Natural killer cell (primary cell): ENCODE data around the gene RERE. TPM values are rescaled to one million over a fixed set of nuclear protein-coding genes. Genes with fewer than 3 reads are reported as not detected.
A peak's percentile ranks its signal among the peaks of the same experiment; 100 is the strongest.
"Not testable (repeated sequence)": the region's sequence is repeated elsewhere in the genome, so short reads cannot be mapped to it uniquely, and the experiment has no call there.

Experiments used
- ATAC-seq, 3 donors: fragments of 150-1000 bp in 2 of 3; fragments of 200-7000 bp in 1 of 3; cut with Tn5 transposase; 1 replicate in 1 of 3; 2 replicates in 2 of 3; pipeline ENCODE4 v1.10.0; 2021; ENCODE audit warnings: mild to moderate bottlenecking in 2 of 3, moderate library complexity in 2 of 3
- DNase-seq, 2 donors: peaks; one replicate each; pipeline versions ENCODE4 v3.0.0 to v3.0.0-alpha.2; 2013 to 2021; ENCODE audit warnings: mixed read lengths in 1 of 2
- H3K27ac ChIP-seq: one replicate; pipeline ENCODE4 v1.5.1; 2013; ENCODE audit warnings: mild to moderate bottlenecking, low read length
- H3K27me3 ChIP-seq: one replicate; pipeline ENCODE4 v1.6.1; 2013; ENCODE audit warnings: low read length; ENCODE audit not compliant: control insufficient read depth, insufficient read depth
- H3K36me3 ChIP-seq: one replicate; pipeline ENCODE4 v1.6.1; 2013; ENCODE audit warnings: low read length; ENCODE audit not compliant: control insufficient read depth, insufficient read depth
- H3K4me1 ChIP-seq: one replicate; pipeline ENCODE4 v1.6.1; 2013; ENCODE audit warnings: low read length; ENCODE audit not compliant: control insufficient read depth, insufficient read depth
- H3K4me3 ChIP-seq: one replicate; pipeline ENCODE4 v1.5.1; 2013; ENCODE audit warnings: low read length
- H3K9me3 ChIP-seq: one replicate; pipeline ENCODE4 v1.6.1; 2013; ENCODE audit warnings: low read length; ENCODE audit not compliant: control insufficient read depth, insufficient read depth
- H3K27ac Mint-ChIP-seq, 2 donors: one replicate each; pipeline ENCODE4 v1.8.0; 2022; ENCODE audit warnings: mild to moderate bottlenecking in 2 of 2, mixed read lengths in 2 of 2, moderate library complexity in 1 of 2
- H3K27me3 Mint-ChIP-seq, 2 donors: one replicate each; pipeline ENCODE4 v1.8.0; 2022; ENCODE audit warnings: low read depth in 2 of 2, mixed read lengths in 2 of 2
- H3K36me3 Mint-ChIP-seq: one replicate; pipeline ENCODE4 v1.8.0; 2022; ENCODE audit warnings: mixed read lengths
- H3K4me1 Mint-ChIP-seq, 2 donors: one replicate each; pipeline ENCODE4 v1.8.0; 2022; ENCODE audit warnings: mixed read lengths in 2 of 2
- H3K4me3 Mint-ChIP-seq: one replicate; pipeline ENCODE4 v1.8.0; 2022; ENCODE audit warnings: mild to moderate bottlenecking, moderate library complexity, mixed read lengths
- H3K9me3 Mint-ChIP-seq, 2 donors: one replicate each; pipeline ENCODE4 v1.8.0; 2022; ENCODE audit warnings: mixed read lengths in 2 of 2
- CTCF ChIP-seq: fragments of 200-600 bp; IDR thresholded peaks from one replicate; pipeline ENCODE4 v1.8.0; 2022; ENCODE audit warnings: antibody characterized with exemption
- WGBS: methylation state at CpG from one replicate; pipeline ENCODE4 v1.1.7; 2013; ENCODE audit warnings: missing lambda C conversion rate; ENCODE audit not compliant: insufficient coverage; 5-methylcytosine and 5-hydroxymethylcytosine counted together
- intact Hi-C: fragments of 100-400 bp; cut with micrococcal nuclease; formaldehyde crosslinking; loops from one replicate; pipeline ENCODE4 v1.14.2; 2022
- total RNA-seq, 4 donors: library from RNA; stranded (reverse); fragments of 120-200 nt in 1 of 4; gene quantifications; one replicate each; pipeline versions ENCODE4 v1.2.3 to v1.2.4, GENCODE V29; 2013 to 2022

RERE gene
- total RNA-seq, 3 donors from 2014 or later (not counting 1 experiment from before 2014, with no cell fraction given): 67.7 to 76.0 (median 73.0) TPM

GRCh38 chr1:8598060-8598724 is 219.2 kb downstream of the RERE start:
- Histone ChIP-seq H3K27ac (no peak overlapping the region), H3K36me3 (no peaks in the 10 kb centered on the region), H3K4me3 (no peak overlapping the region), H3K4me1 (peaks cover 13% of the 10 kb centered on the region), H3K9me3 (no peaks in the 10 kb centered on the region), H3K27me3 (no peaks in the 10 kb centered on the region)
- ATAC-seq (no peak), DNase-seq (no peak)
- H3K36me3 Mint-ChIP-seq: no peaks in the 10 kb centered on the region
- 86% methylated on average over 15 of the region's 15 CpGs for WGBS
- H3K9me3 Mint-ChIP-seq: no peaks in the 10 kb centered on the region
- TF ChIP-seq CTCF: no peak
- H3K4me3 Mint-ChIP-seq: no peak overlapping the region
- H3K27me3 Mint-ChIP-seq: no peaks in the 10 kb centered on the region
- H3K4me1 Mint-ChIP-seq: peaks cover 41 to 45% of the 10 kb centered on the region in 2 donors
- intact Hi-C loops: no loop called here
- peak overlapping the region in 1 of 2 donors; percentile 44 for H3K27ac Mint-ChIP-seq

GRCh38 chr1:8597455-8597854 is 220.0 kb downstream of the RERE start:
- Histone ChIP-seq H3K4me3 (no peak overlapping the region), H3K4me1 (peaks cover 7% of the 10 kb centered on the region), H3K27ac (no peak overlapping the region), H3K9me3 (no peaks in the 10 kb centered on the region), H3K27me3 (no peaks in the 10 kb centered on the region), H3K36me3 (no peaks in the 10 kb centered on the region)
- Mint-ChIP-seq H3K9me3 (no peaks in the 10 kb centered on the region), H3K27ac (no peak overlapping the region), H3K4me1 (peaks cover 33 to 37% of the 10 kb centered on the region in 2 donors), H3K36me3 (no peaks in the 10 kb centered on the region), H3K27me3 (no peaks in the 10 kb centered on the region), H3K4me3 (no peak overlapping the region)
- intact Hi-C loops: no loop called here
- no peak for DNase-seq
- no peak for TF ChIP-seq CTCF
- 88% methylated on average over 3 of the region's 4 CpGs for WGBS
- no peak for ATAC-seq

GRCh38 chr1:8595941-8596340 is 221.5 kb downstream of the RERE start:
- WGBS: 57% methylated on average over 1 of the region's 1 CpG
- Mint-ChIP-seq H3K27me3 (no peaks in the 10 kb centered on the region), H3K9me3 (no peaks in the 10 kb centered on the region), H3K27ac (peak overlapping the region in 1 of 2 donors; percentile 62), H3K36me3 (no peaks in the 10 kb centered on the region), H3K4me3 (no peak overlapping the region), H3K4me1 (peaks cover 28 to 35% of the 10 kb centered on the region in 2 donors)
- DNase-seq (no peak), ATAC-seq (no peak)
- intact Hi-C loops: no loop called here
- TF ChIP-seq CTCF: no peak
- no peaks in the 10 kb centered on the region for H3K36me3 ChIP-seq
- H3K4me1 ChIP-seq: no peaks in the 10 kb centered on the region
- no peaks in the 10 kb centered on the region for H3K9me3 ChIP-seq
- no peak overlapping the region for H3K27ac ChIP-seq
- no peaks in the 10 kb centered on the region for H3K27me3 ChIP-seq
- H3K4me3 ChIP-seq: no peak overlapping the region

GRCh38 chr1:8595332-8595731 is 222.1 kb downstream of the RERE start:
- no peak for TF ChIP-seq CTCF
- H3K27me3 Mint-ChIP-seq: no peaks in the 10 kb centered on the region

GRCh38 chr1:8593292-8593691 is 224.1 kb downstream of the RERE start:
- H3K36me3 ChIP-seq, H3K9me3 Mint-ChIP-seq, H3K27me3 Mint-ChIP-seq, H3K4me3 Mint-ChIP-seq, intact Hi-C loops, H3K4me1 ChIP-seq, DNase-seq, H3K27ac ChIP-seq, H3K27me3 ChIP-seq, H3K9me3 ChIP-seq, ATAC-seq, H3K27ac Mint-ChIP-seq, H3K4me3 ChIP-seq, H3K36me3 Mint-ChIP-seq: not testable (repeated sequence)
- peaks cover 30 to 33% of the 10 kb centered on the region in 2 donors for H3K4me1 Mint-ChIP-seq
- WGBS: 90% methylated on average over 3 of the region's 3 CpGs

More at GRCh38 chr1:8595332-8595731, 222.1 kb downstream of the RERE start:
- H3K36me3 ChIP-seq: no peaks in the 10 kb centered on the region
- Mint-ChIP-seq H3K9me3 (no peaks in the 10 kb centered on the region), H3K36me3 (no peaks in the 10 kb centered on the region), H3K4me1 (peaks cover 32 to 39% of the 10 kb centered on the region in 2 donors), H3K4me3 (no peak overlapping the region), H3K27ac (no peak overlapping the region)
- no peak overlapping the region for H3K27ac ChIP-seq
- ATAC-seq (no peak), DNase-seq (no peak)
- H3K27me3 ChIP-seq: no peaks in the 10 kb centered on the region
- no peaks in the 10 kb centered on the region for H3K9me3 ChIP-seq
- no peaks in the 10 kb centered on the region for H3K4me1 ChIP-seq
- intact Hi-C loops: no loop called here
- no peak overlapping the region for H3K4me3 ChIP-seq
